ENCODE data around the gene EIF4E3. TPM values are rescaled to one million over a fixed set of nuclear protein-coding genes. Genes with fewer than 3 reads are reported as not detected.

Gene EIF4E3
- total RNA-seq, 1 donor from 2014 or later = 20.3 TPM

- H3K27me3 Mint-ChIP-seq = no peaks in the 10 kb centered on the region
- no peak overlapping the region for H3K27ac Mint-ChIP-seq
- peaks cover 54% of the 10 kb centered on the region for H3K4me1 Mint-ChIP-seq
- intact Hi-C loops (cut with micrococcal nuclease) = loop anchor here (5.0 kb wide), 3 partner anchors 69 to 1374 kb away; no protein-coding TSS in a partner anchor
- no peaks in the 10 kb centered on the region for H3K9me3 Mint-ChIP-seq
- H3K36me3 Mint-ChIP-seq (ENCODE audit: low read depth) = peaks cover 14% of the 10 kb centered on the region
- no peak overlapping the region for H3K4me3 Mint-ChIP-seq
- DNase-seq = no peak
Measured at GRCh38 chr3:71713041-71713440, 12.2 kb downstream of the EIF4E3 start.

GRCh38 chr3:71710906-71711494 is 14.2 kb downstream of the EIF4E3 start:
- no peak overlapping the region for H3K27ac Mint-ChIP-seq
- H3K9me3 Mint-ChIP-seq = no peaks in the 10 kb centered on the region
- DNase-seq = peak; percentile 70
- peaks cover 52% of the 10 kb centered on the region for H3K4me1 Mint-ChIP-seq
- intact Hi-C loops (cut with micrococcal nuclease) = loop anchor here (1.0 to 5.0 kb wide), 5 partner anchors 12 to 1376 kb away; no protein-coding TSS in a partner anchor
- H3K27me3 Mint-ChIP-seq = no peaks in the 10 kb centered on the region
- peaks cover 28% of the 10 kb centered on the region for H3K36me3 Mint-ChIP-seq (ENCODE audit: low read depth)
- no peak overlapping the region for H3K4me3 Mint-ChIP-seq

- H3K27ac Mint-ChIP-seq = no peak overlapping the region
- H3K27me3 Mint-ChIP-seq = no peaks in the 10 kb centered on the region
- peaks cover 58% of the 10 kb centered on the region for H3K4me1 Mint-ChIP-seq
- H3K36me3 Mint-ChIP-seq (ENCODE audit: low read depth) = peaks cover 33% of the 10 kb centered on the region
- peak; percentile 69 for DNase-seq
- intact Hi-C loops (cut with micrococcal nuclease) = loop anchor here (5.0 kb wide), 3 partner anchors 72 to 1377 kb away; no protein-coding TSS in a partner anchor
- peak overlapping the region; percentile 43 for H3K4me3 Mint-ChIP-seq
- H3K9me3 Mint-ChIP-seq = no peaks in the 10 kb centered on the region
Measured at GRCh38 chr3:71709908-71710511, 15.2 kb downstream of the EIF4E3 start.

- Mint-ChIP-seq H3K4me3 (no peak overlapping the region), H3K9me3 (no peaks in the 10 kb centered on the region), H3K27me3 (no peaks in the 10 kb centered on the region), H3K36me3 (ENCODE audit: low read depth) (peaks cover 40% of the 10 kb centered on the region), H3K4me1 (peaks cover 64% of the 10 kb centered on the region), H3K27ac (no peak overlapping the region)
- intact Hi-C loops (cut with micrococcal nuclease) = no loop called here
- DNase-seq = no peak
Measured at GRCh38 chr3:71708476-71709105, 16.6 kb downstream of the EIF4E3 start.

GRCh38 chr3:71707595-71707994 is 17.6 kb downstream of the EIF4E3 start:
- Mint-ChIP-seq H3K36me3 (ENCODE audit: low read depth) (peaks cover 40% of the 10 kb centered on the region), H3K9me3 (no peaks in the 10 kb centered on the region), H3K27ac (no peak overlapping the region), H3K4me1 (peaks cover 68% of the 10 kb centered on the region), H3K4me3 (no peak overlapping the region), H3K27me3 (no peaks in the 10 kb centered on the region)
- no peak for DNase-seq
- intact Hi-C loops (cut with micrococcal nuclease) = no loop called here

GRCh38 chr3:71705681-71706080 is 19.5 kb downstream of the EIF4E3 start:
- no peak for DNase-seq
- no peak overlapping the region for H3K4me3 Mint-ChIP-seq
- intact Hi-C loops (cut with micrococcal nuclease) = no loop called here
- peaks cover 50% of the 10 kb centered on the region for H3K36me3 Mint-ChIP-seq (ENCODE audit: low read depth)
- no peaks in the 10 kb centered on the region for H3K9me3 Mint-ChIP-seq
- H3K27ac Mint-ChIP-seq = no peak overlapping the region
- peaks cover 73% of the 10 kb centered on the region for H3K4me1 Mint-ChIP-seq
- H3K27me3 Mint-ChIP-seq = no peaks in the 10 kb centered on the region

GRCh38 chr3:71704915-71705314 is 20.3 kb downstream of the EIF4E3 start:
- H3K36me3 Mint-ChIP-seq (ENCODE audit: low read depth) = peaks cover 52% of the 10 kb centered on the region
- H3K4me3 Mint-ChIP-seq = no peak overlapping the region
- DNase-seq = no peak
- H3K4me1 Mint-ChIP-seq = peaks cover 69% of the 10 kb centered on the region
- no peaks in the 10 kb centered on the region for H3K27me3 Mint-ChIP-seq
- intact Hi-C loops (cut with micrococcal nuclease) = no loop called here
- H3K27ac Mint-ChIP-seq = peak overlapping the region; percentile 83
- no peaks in the 10 kb centered on the region for H3K9me3 Mint-ChIP-seq

- no peak for DNase-seq
- Mint-ChIP-seq H3K36me3 (ENCODE audit: low read depth) (peaks cover 48% of the 10 kb centered on the region), H3K9me3 (no peaks in the 10 kb centered on the region), H3K4me1 (peaks cover 60% of the 10 kb centered on the region), H3K27ac (peak overlapping the region; percentile 15), H3K27me3 (no peaks in the 10 kb centered on the region), H3K4me3 (peak overlapping the region; percentile 2)
- intact Hi-C loops (cut with micrococcal nuclease) = loop anchor here (2.0 kb wide), 1 partner anchor 19 kb away; no protein-coding TSS in a partner anchor
Measured at GRCh38 chr3:71703797-71704196, 21.4 kb downstream of the EIF4E3 start.

- peak overlapping the region; percentile 75 for H3K4me3 Mint-ChIP-seq
- intact Hi-C loops (cut with micrococcal nuclease) = loop anchor here (2.0 kb wide), 1 partner anchor 20 kb away; no protein-coding TSS in a partner anchor
- peak overlapping the region; percentile 87 for H3K27ac Mint-ChIP-seq
- DNase-seq = peak; percentile 84
- peaks cover 55% of the 10 kb centered on the region for H3K4me1 Mint-ChIP-seq
- H3K9me3 Mint-ChIP-seq = no peaks in the 10 kb centered on the region
- no peaks in the 10 kb centered on the region for H3K27me3 Mint-ChIP-seq
- peaks cover 56% of the 10 kb centered on the region for H3K36me3 Mint-ChIP-seq (ENCODE audit: low read depth)
Measured at GRCh38 chr3:71702131-71703024, 22.8 kb downstream of the EIF4E3 start.

GRCh38 chr3:71701251-71701762 is 23.9 kb downstream of the EIF4E3 start:
- no peaks in the 10 kb centered on the region for H3K9me3 Mint-ChIP-seq
- no peak for DNase-seq
- peaks cover 52% of the 10 kb centered on the region for H3K4me1 Mint-ChIP-seq
- peak overlapping the region; percentile 1 for H3K27ac Mint-ChIP-seq
- H3K4me3 Mint-ChIP-seq = no peak overlapping the region
- no peaks in the 10 kb centered on the region for H3K27me3 Mint-ChIP-seq
- intact Hi-C loops (cut with micrococcal nuclease) = no loop called here
- peaks cover 50% of the 10 kb centered on the region for H3K36me3 Mint-ChIP-seq (ENCODE audit: low read depth)

- DNase-seq = no peak
- intact Hi-C loops (cut with micrococcal nuclease) = no loop called here
- Mint-ChIP-seq H3K27me3 (no peaks in the 10 kb centered on the region), H3K4me3 (no peak overlapping the region), H3K36me3 (ENCODE audit: low read depth) (peaks cover 35% of the 10 kb centered on the region), H3K9me3 (no peaks in the 10 kb centered on the region), H3K27ac (no peak overlapping the region), H3K4me1 (peaks cover 4% of the 10 kb centered on the region)
Measured at GRCh38 chr3:71695000-71695482, 30.2 kb downstream of the EIF4E3 start.

- H3K9me3 Mint-ChIP-seq = no peaks in the 10 kb centered on the region
- DNase-seq = no peak
- no peak overlapping the region for H3K4me3 Mint-ChIP-seq
- no peak overlapping the region for H3K27ac Mint-ChIP-seq
- peaks cover 6% of the 10 kb centered on the region for H3K4me1 Mint-ChIP-seq
- intact Hi-C loops (cut with micrococcal nuclease) = no loop called here
- no peaks in the 10 kb centered on the region for H3K27me3 Mint-ChIP-seq
- peaks cover 37% of the 10 kb centered on the region for H3K36me3 Mint-ChIP-seq (ENCODE audit: low read depth)
Measured at GRCh38 chr3:71694358-71694999, 30.7 kb downstream of the EIF4E3 start.

- Mint-ChIP-seq H3K9me3 (no peaks in the 10 kb centered on the region), H3K36me3 (ENCODE audit: low read depth) (peaks cover 39% of the 10 kb centered on the region), H3K4me3 (no peak overlapping the region), H3K27me3 (no peaks in the 10 kb centered on the region), H3K4me1 (peaks cover 8% of the 10 kb centered on the region), H3K27ac (no peak overlapping the region)
- intact Hi-C loops (cut with micrococcal nuclease) = no loop called here
- DNase-seq = no peak
Measured at GRCh38 chr3:71693641-71694040, 31.6 kb downstream of the EIF4E3 start.

All from activated CD4-positive, alpha-beta T cell treated with anti-CD3 and anti-CD28 coated beads, Interleukin-2, amount 10 ng/mL, durations not matched to agents 24 days and 14 days (primary cell).